HepG2 (cell line): ENCODE measurements around the gene CTU2. TPM values are rescaled to one million over a fixed set of nuclear protein-coding genes. Genes with fewer than 3 reads are reported as not detected.

Experiments used
- ATF2 ChIP-seq: sonication (generic); formaldehyde crosslinking; IDR thresholded peaks from 2 replicates; pipeline ENCODE4 v1.4.0; 2020; ENCODE audit warnings: missing genetic modification reagents
- ATM ChIP-seq: fragments of 450-650 bp; IDR thresholded peaks from 2 replicates; pipeline ENCODE4 v1.7.1; 2017; ENCODE audit warnings: mild to moderate bottlenecking, borderline replicate concordance
- CBX1 ChIP-seq: IDR thresholded peaks from one replicate; pipeline ENCODE4 v1.6.1; 2016; ENCODE audit warnings: antibody characterized with exemption, low read depth
- GABPA ChIP-seq, 2 experiments: IDR thresholded peaks; 2 replicates each; pipeline ENCODE4 v1.6.1; 2011 to 2016; ENCODE audit warnings: low read depth in 2 of 2, low read length in 1 of 2, missing biosample characterization in 1 of 2, missing genetic modification characterization in 1 of 2
- HIVEP1 ChIP-seq: sonication (generic); formaldehyde crosslinking; IDR thresholded peaks from 2 replicates; pipeline ENCODE4 v1.4.0; 2020; ENCODE audit warnings: mild to moderate bottlenecking, missing genetic modification reagents
- JARID2 ChIP-seq: sonication (generic); formaldehyde crosslinking; IDR thresholded peaks from 2 replicates; pipeline ENCODE4 v1.8.1; 2023; ENCODE audit warnings: missing genetic modification reagents, inconsistent platforms; ENCODE audit not compliant: insufficient replicate concordance
- KDM1A ChIP-seq: IDR thresholded peaks from 2 replicates; pipeline ENCODE4 v1.6.1; 2016; ENCODE audit warnings: missing compliant biosample characterization
- KIAA2018 ChIP-seq: sonication (generic); formaldehyde crosslinking; IDR thresholded peaks from 2 replicates; pipeline ENCODE4 v1.5.0; 2020; ENCODE audit warnings: mild to moderate bottlenecking, missing genetic modification reagents, borderline replicate concordance
- MZF1 ChIP-seq: sonication (generic); formaldehyde crosslinking; IDR thresholded peaks from 2 replicates; pipeline ENCODE4 v1.8.1; 2023; ENCODE audit warnings: mild to moderate bottlenecking, missing genetic modification reagents, borderline replicate concordance
- NFE2L2 ChIP-seq: fragments of 150-350 bp; IDR thresholded peaks from 2 replicates; pipeline ENCODE4 v1.6.1; 2014; ENCODE audit warnings: low read length
- NFKB2 ChIP-seq: sonication (generic); formaldehyde crosslinking; IDR thresholded peaks from 2 replicates; pipeline ENCODE4 v1.4.0; 2020; ENCODE audit warnings: missing genetic modification reagents, borderline replicate concordance
- PBX2 ChIP-seq: IDR thresholded peaks from 2 replicates; pipeline ENCODE4 v1.6.1; 2016; ENCODE audit warnings: control low read depth
- U2AF1 ChIP-seq: fragments of 200-400 bp; formaldehyde crosslinking; optimal IDR thresholded peaks from 2 replicates; pipeline ENCODE3; 2017; ENCODE audit warnings: mild to moderate bottlenecking, low read depth, low read length
- ZBTB7B ChIP-seq: sonication (generic); formaldehyde crosslinking; IDR thresholded peaks from 2 replicates; pipeline ENCODE4 v1.4.0; 2020; ENCODE audit warnings: missing genetic modification reagents
- ZKSCAN1 ChIP-seq: fragments of 150-350 bp; IDR thresholded peaks from 2 replicates; pipeline ENCODE4 v1.6.1; 2014; ENCODE audit warnings: low read length
- ZNF567 ChIP-seq: sonication (generic); formaldehyde crosslinking; IDR thresholded peaks from 2 replicates; pipeline ENCODE4 v1.8.1; 2023; ENCODE audit warnings: mild to moderate bottlenecking, missing genetic modification reagents, borderline replicate concordance
- ZNF7 ChIP-seq: IDR thresholded peaks from 2 replicates; pipeline ENCODE4 v1.6.1; 2016; ENCODE audit warnings: missing biosample characterization, missing genetic modification reagents
- ZNF713 ChIP-seq: sonication (generic); formaldehyde crosslinking; IDR thresholded peaks from 2 replicates; pipeline ENCODE4 v1.4.0; 2020; ENCODE audit warnings: mild to moderate bottlenecking, missing genetic modification reagents
- ZNF883 ChIP-seq: sonication (generic); formaldehyde crosslinking; IDR thresholded peaks from 2 replicates; pipeline ENCODE4 v1.5.1; 2020; ENCODE audit warnings: mild to moderate bottlenecking, missing genetic modification reagents; ENCODE audit errors: not compliant biosample characterization
- polyA plus RNA-seq, 8 experiments: library from polyadenylated mRNA; depleted of rRNA in 3 of 8; stranded (reverse) in 7 of 8; unstranded in 1 of 8; fragments of >200 nt; fragmentation: Illumina TruSeq in 4 of 8; extraction: Trizol in 4 of 8; gene quantifications; 2 replicates each; pipeline versions ENCODE4 v1.2.1 to v1.2.3, GENCODE V29; 2011 to 2016; ENCODE audit warnings: low read depth in 4 of 8, missing spikeins in 1 of 8, mixed read lengths in 1 of 8; ENCODE audit not compliant: insufficient read depth in 1 of 8
- total RNA-seq, 5 experiments: library from RNA; depleted of rRNA; stranded (reverse); fragments of >200 nt; fragmentation: Illumina TruSeq; extraction: Trizol; gene quantifications; 2 replicates each; pipeline ENCODE4 v1.2.3, GENCODE V29; 2016; ENCODE audit warnings: low read depth in 1 of 5

CTU2 gene
- total and polyA plus RNA-seq, 2 of the 13 experiments (the other 11 are each of a cell fraction or from before 2014, with no cell fraction given): 13.3 to 21.9 TPM

GRCh38 chr16:88700636-88701482 lies 5.4 kb upstream of the CTU2 start (continued):
- TF ChIP-seq KIAA2018 (CRISPR knock-in tag): no peak
- TF ChIP-seq ZNF713 (CRISPR knock-in tag): 0 out of 2 replicates have a peak, but pooled peaks have one; percentile 24
- TF ChIP-seq CBX1: peak; percentile 90
- no peak for TF ChIP-seq NFE2L2
- peak; percentile 23 for TF ChIP-seq JARID2 (CRISPR knock-in tag)
- no peak for TF ChIP-seq ZNF7
- peak; percentile 75 for TF ChIP-seq PBX2 (CRISPR knock-in tag)
- TF ChIP-seq NFKB2: peak; percentile 63; the same call in 1 of the 2 replicates
- TF ChIP-seq GABPA (IDR thresholded peaks at IDR 0.05; ENCODE audit: low read depth, low read length): no peak
- peak; percentile 93 for TF ChIP-seq GABPA (CRISPR knock-in tag; IDR thresholded peaks at IDR 0.05; ENCODE audit: low read depth)
- TF ChIP-seq ZBTB7B: 0 out of 2 replicates have a peak, but pooled peaks have one; percentile 76
- no peak for TF ChIP-seq ATM
- no peak for TF ChIP-seq ZKSCAN1
- TF ChIP-seq ZNF883 (CRISPR knock-in tag): peak; percentile 55
- TF ChIP-seq ATF2 (CRISPR knock-in tag): peak; percentile 77; the same call in 1 of the 2 replicates
- TF ChIP-seq KDM1A (CRISPR knock-in tag): no peak
- peak; percentile 40 for TF ChIP-seq HIVEP1 (CRISPR knock-in tag)
- peak; percentile 73 for TF ChIP-seq U2AF1
- TF ChIP-seq ZNF567: peak; percentile 51; the same call in 1 of the 2 replicates
- TF ChIP-seq MZF1 (CRISPR knock-in tag): 0 out of 2 replicates have a peak, but pooled peaks have one; percentile 20
